RWPE1 (cell line): ENCODE results near the gene RFXANK.
"Not testable (repeated sequence)": the region's sequence is repeated elsewhere in the genome, so short reads cannot be mapped to it uniquely, and the experiment has no call there.

Source experiments
- CTCF ChIA-PET: fragments of 350-600 bp; sonication (Branson Sonifier 250); formaldehyde crosslinking; extraction: SDS; loops from one replicate; lab custom pipeline; 2021; lab: Yijun Ruan, JAX
- POLR2A ChIA-PET: fragments of 400-600 bp; formaldehyde crosslinking; extraction: SDS; loops from one replicate; lab custom pipeline; 2020; ENCODE audit warnings: antibody characterized with exemption; ENCODE audit not compliant: low non-redundant PET; lab: Yijun Ruan, JAX
- DNase-seq: peaks from one replicate; pipeline ENCODE4 v3.0.0; 2012; ENCODE audit warnings: low spot score
- H3K27ac ChIP-seq: fragments of 450-650 bp; 2 replicates; pipeline ENCODE4 v1.5.1; 2017
- CTCF ChIP-seq: fragments of 450-650 bp; conservative IDR thresholded peaks from 2 replicates; pipeline ENCODE4 v1.5.1; 2017; ENCODE audit warnings: low read depth, mild to moderate bottlenecking

RFXANK gene

GRCh38 chr19:19217099-19217498, 25.0 kb downstream of the RFXANK start:
- H3K27ac ChIP-seq = no peak overlapping the region
- no peak for TF ChIP-seq CTCF
- ChIA-PET CTCF (no interaction called here), POLR2A (no interaction called here)
- DNase-seq = no peak

GRCh38 chr19:19218911-19219310, 26.9 kb downstream of the RFXANK start:
- no peak for TF ChIP-seq CTCF
- ChIA-PET POLR2A (no interaction called here), CTCF (interaction anchor here (0.6 kb wide), 1 partner anchor 339 kb away, joined by 3 read pairs; no protein-coding TSS in a partner anchor)
- no peak for DNase-seq
- H3K27ac ChIP-seq = no peak overlapping the region

- H3K27ac ChIP-seq, DNase-seq, CTCF ChIA-PET: not testable (repeated sequence)
- POLR2A ChIA-PET = interaction anchor here (0.6 kb wide), 1 partner anchor 17 kb away, joined by 6 read pairs; no protein-coding TSS in a partner anchor
Observed at GRCh38 chr19:19221000-19221399, 28.9 kb downstream of the RFXANK start.

- TF ChIP-seq CTCF = no peak
- CTCF ChIA-PET = no interaction called here
- POLR2A ChIA-PET = no interaction called here
- DNase-seq = no peak
- H3K27ac ChIP-seq = no peak overlapping the region
Observed at GRCh38 chr19:19223060-19223459, 31.0 kb downstream of the RFXANK start.

- DNase-seq = no peak
- POLR2A ChIA-PET = no interaction called here
- CTCF ChIA-PET = no interaction called here
- no peak overlapping the region for H3K27ac ChIP-seq
- TF ChIP-seq CTCF = no peak
Observed at GRCh38 chr19:19223636-19224035, 31.6 kb downstream of the RFXANK start.

GRCh38 chr19:19224150-19224851, 32.2 kb downstream of the RFXANK start:
- ChIA-PET POLR2A (no interaction called here), CTCF (interaction anchor here (0.9 to 1.4 kb wide), 3 partner anchors 16 to 78 kb away, joined by 3 to 7 read pairs (median 3); no protein-coding TSS in a partner anchor)
- DNase-seq = no peak
- TF ChIP-seq CTCF = no peak
- no peak overlapping the region for H3K27ac ChIP-seq

GRCh38 chr19:19224852-19225494, 32.9 kb downstream of the RFXANK start:
- TF ChIP-seq CTCF = peak; percentile 89
- ChIA-PET POLR2A (no interaction called here), CTCF (interaction anchor here (0.6 to 1.4 kb wide), 9 partner anchors 9 to 224 kb away, joined by 3 to 7 read pairs (median 3); no protein-coding TSS in a partner anchor)
- no peak overlapping the region for H3K27ac ChIP-seq
- peak; percentile 84 for DNase-seq
